ENCODE measurements around the gene CLDN22. TPM values are rescaled to one million over a fixed set of nuclear protein-coding genes. Genes with fewer than 3 reads are reported as not detected.

Gene CLDN22
- total and polyA plus RNA-seq, 3 donors from 2014 or later: not detected

DNA sequence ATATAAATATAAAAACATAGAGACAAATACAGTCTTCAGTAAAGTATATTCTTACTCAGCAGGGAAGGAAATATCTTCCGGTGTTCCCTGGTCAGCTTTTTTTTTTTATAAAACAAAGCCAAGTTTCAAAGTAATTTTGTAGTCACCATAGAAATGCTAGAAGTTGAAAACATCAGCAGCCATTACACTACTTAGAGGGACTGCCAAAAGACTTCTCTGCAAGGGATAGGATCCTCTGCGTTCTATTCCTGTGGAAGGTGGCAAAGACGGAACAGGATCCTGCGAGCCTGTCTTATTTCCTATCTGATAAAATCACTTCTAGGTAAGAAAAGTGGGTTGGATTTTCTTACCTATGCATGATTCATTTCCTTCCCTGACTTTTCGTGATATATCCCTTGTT is 19.4 kb downstream of the CLDN22 start:
- Histone ChIP-seq H3K4me1 (no peaks in the 10 kb centered on the region), H3K9me3 (no peaks in the 10 kb centered on the region), H3K27ac (no peak overlapping the region), H3K4me3 (no peak overlapping the region), H3K27me3 (no peaks in the 10 kb centered on the region), H3K36me3 (ENCODE audit: low read depth, missing control alignments) (no peaks in the 10 kb centered on the region)
- no peak for DNase-seq
- WGBS, 2 donors: 66 to 70% methylated on average over 5 of the region's 5 CpGs
- intact Hi-C loops (cut with DNase I; ENCODE audit: low total_unique reads): no loop called here
- TF ChIP-seq CTCF (IDR thresholded peaks at IDR 0.05) (no peak), POLR2A (IDR thresholded peaks at IDR 0.05) (no peak)

GRCh38 chr4:183300070-183300469 is 20.0 kb downstream of the CLDN22 start:
- no peaks in the 10 kb centered on the region for H3K36me3 ChIP-seq (ENCODE audit: low read depth, missing control alignments)
- WGBS, 2 donors: 54 to 58% methylated on average over 6 of the region's 6 CpGs
- intact Hi-C loops (cut with DNase I; ENCODE audit: low total_unique reads): no loop called here
- no peaks in the 10 kb centered on the region for H3K9me3 ChIP-seq
- no peak overlapping the region for H3K4me3 ChIP-seq
- no peak for DNase-seq
- no peak overlapping the region for H3K27ac ChIP-seq
- no peaks in the 10 kb centered on the region for H3K27me3 ChIP-seq
- H3K4me1 ChIP-seq: no peaks in the 10 kb centered on the region
- no peak for TF ChIP-seq CTCF (IDR thresholded peaks at IDR 0.05)
- no peak for TF ChIP-seq POLR2A (IDR thresholded peaks at IDR 0.05)

DNA sequence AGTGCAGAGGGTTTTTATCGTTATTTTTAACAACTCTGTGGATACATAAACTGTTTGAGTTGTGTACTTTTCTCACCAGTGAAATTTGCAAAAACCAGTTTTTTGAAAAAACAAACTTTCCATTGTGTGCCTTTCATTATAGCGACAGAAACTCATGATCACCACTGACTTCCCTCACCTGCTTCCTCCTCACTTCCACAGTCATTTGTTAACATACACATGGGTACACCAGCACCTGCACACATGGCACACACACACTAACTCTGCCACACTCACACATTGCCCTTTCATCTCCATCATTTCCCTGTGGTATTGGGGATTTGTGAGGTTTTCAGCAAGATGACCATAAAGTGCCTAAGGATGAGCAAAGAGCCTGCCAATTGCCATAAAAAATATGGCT is 20.6 kb downstream of the CLDN22 start:
- no peak for DNase-seq
- Histone ChIP-seq H3K27me3 (no peaks in the 10 kb centered on the region), H3K9me3 (no peaks in the 10 kb centered on the region), H3K4me1 (no peaks in the 10 kb centered on the region), H3K27ac (no peak overlapping the region), H3K36me3 (ENCODE audit: low read depth, missing control alignments) (no peaks in the 10 kb centered on the region), H3K4me3 (no peak overlapping the region)
- TF ChIP-seq CTCF (IDR thresholded peaks at IDR 0.05) (no peak), POLR2A (IDR thresholded peaks at IDR 0.05) (no peak)
- intact Hi-C loops (cut with DNase I; ENCODE audit: low total_unique reads): no loop called here
- 83 to 87% methylated on average over 2 of the region's 2 CpGs for WGBS, 2 donors

DNA sequence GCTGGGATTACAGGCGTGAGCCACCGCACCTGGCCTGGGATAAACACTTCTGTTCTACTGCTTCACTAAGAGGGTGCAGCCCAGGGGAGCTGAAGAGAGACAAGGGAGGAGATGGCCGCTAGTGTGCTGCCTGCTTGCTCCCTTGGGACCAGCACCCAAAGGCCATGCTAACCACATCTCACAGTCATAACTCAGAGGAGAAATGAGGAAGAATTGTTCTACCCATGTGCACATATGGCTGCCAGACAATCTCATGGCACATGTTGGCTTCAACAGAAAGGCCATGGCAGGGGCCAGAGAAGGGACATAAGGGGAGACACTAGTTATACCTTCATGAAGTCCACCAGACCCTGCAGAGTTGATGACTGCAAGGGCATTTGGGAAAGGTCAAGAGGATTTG is 22.4 kb downstream of the CLDN22 start:
- WGBS, 2 donors: 95 to 100% methylated on average over 3 of the region's 3 CpGs
- DNase-seq: no peak
- H3K4me3 ChIP-seq: no peak overlapping the region
- no peaks in the 10 kb centered on the region for H3K27me3 ChIP-seq
- H3K27ac ChIP-seq: no peak overlapping the region
- H3K36me3 ChIP-seq (ENCODE audit: low read depth, missing control alignments): no peaks in the 10 kb centered on the region
- H3K9me3 ChIP-seq: no peaks in the 10 kb centered on the region
- H3K4me1 ChIP-seq: no peaks in the 10 kb centered on the region
- no peak for TF ChIP-seq POLR2A (IDR thresholded peaks at IDR 0.05)
- no peak for TF ChIP-seq CTCF (IDR thresholded peaks at IDR 0.05)
- intact Hi-C loops (cut with DNase I; ENCODE audit: low total_unique reads): no loop called here

- H3K36me3 ChIP-seq (ENCODE audit: low read depth, missing control alignments): no peaks in the 10 kb centered on the region
- intact Hi-C loops (cut with DNase I; ENCODE audit: low total_unique reads): no loop called here
- H3K27ac ChIP-seq: no peak overlapping the region
- DNase-seq: no peak
- H3K4me1 ChIP-seq: no peaks in the 10 kb centered on the region
- WGBS, 2 donors: 88 to 91% methylated on average over 10 of the region's 10 CpGs
- no peak overlapping the region for H3K4me3 ChIP-seq
- TF ChIP-seq POLR2A (IDR thresholded peaks at IDR 0.05) (no peak), CTCF (IDR thresholded peaks at IDR 0.05) (no peak)
- H3K27me3 ChIP-seq: no peaks in the 10 kb centered on the region
- no peaks in the 10 kb centered on the region for H3K9me3 ChIP-seq
Observed at GRCh38 chr4:183295711-183296110, 24.4 kb downstream of the CLDN22 start.
